Prostate gland (tissue), 2 donors: ENCODE measurements around the gene DLEC1. TPM values are rescaled to one million over a fixed set of nuclear protein-coding genes. Genes with fewer than 3 reads are reported as not detected.

Source experiments
- DNase-seq: peaks from one replicate; pipeline ENCODE4 v3.0.0-alpha.2; 2019; ENCODE audit warnings: low spot score
- H3K27ac ChIP-seq, 2 donors: fragments of 200-600 bp; sonication (generic); 2 replicates each; pipeline ENCODE4 v1.5.1; 2017 to 2019
- H3K27me3 ChIP-seq: fragments of 200-600 bp; sonication (generic); replicated peaks from 2 replicates; pipeline ENCODE4 v1.5.1; 2019; ENCODE audit not compliant: insufficient read depth
- H3K36me3 ChIP-seq, 2 donors: fragments of 200-600 bp; sonication (generic); 1 replicate in 1 of 2; 2 replicates in 1 of 2; pipeline versions ENCODE4 v1.5.1 to v1.8.1; 2017 to 2019
- H3K4me1 ChIP-seq: fragments of 200-600 bp; sonication (generic); replicated peaks from 2 replicates; pipeline ENCODE4 v1.5.1; 2019
- H3K4me3 ChIP-seq, 2 donors: fragments of 200-600 bp; sonication (generic); 2 replicates each; pipeline ENCODE4 v1.5.1; 2017 to 2019
- H3K9me3 ChIP-seq: fragments of 200-600 bp; sonication (generic); 2 replicates; pipeline ENCODE4 v1.5.1; 2017
- POLR2A ChIP-seq: fragments of 450-650 bp; IDR thresholded peaks from one replicate; pipeline ENCODE4 v1.6.1; 2016; ENCODE audit warnings: antibody characterized with exemption, mild to moderate bottlenecking
- POLR2AphosphoS5 ChIP-seq: sonication (generic); formaldehyde crosslinking; IDR thresholded peaks from one replicate; pipeline ENCODE4 v1.6.1; 2017; ENCODE audit warnings: antibody characterized with exemption
- WGBS: methylation state at CpG from one replicate; pipeline ENCODE4 v1.1.5; 2018; 5-methylcytosine and 5-hydroxymethylcytosine counted together
- intact Hi-C: fragments of 100-400 bp; cut with DNase I; formaldehyde crosslinking; loops from one replicate; pipeline ENCODE4 v1.14.2; 2022
- total RNA-seq, 2 donors: library from RNA; depleted of rRNA; stranded (reverse); fragments of >200 nt; gene quantifications; one replicate each; pipeline ENCODE4 v1.1.0, GENCODE V29; 2016
- TF ChIP-seq, protein P1 (sequence below), 4 experiments: fragments of 200-600 bp in 2 of 4; fragments of 450-650 bp in 2 of 4; sonication (generic) in 2 of 4; IDR thresholded peaks; 1 replicate in 3 of 4; 2 replicates in 1 of 4; pipeline ENCODE4 v1.5.1; 2016 to 2019; ENCODE audit warnings: antibody characterized with exemption in 4 of 4, mild to moderate bottlenecking in 2 of 4, moderate library complexity in 2 of 4

Gene DLEC1
- total RNA-seq, 2 donors from 2014 or later, result 0.32 to 13.1 TPM

DNA sequence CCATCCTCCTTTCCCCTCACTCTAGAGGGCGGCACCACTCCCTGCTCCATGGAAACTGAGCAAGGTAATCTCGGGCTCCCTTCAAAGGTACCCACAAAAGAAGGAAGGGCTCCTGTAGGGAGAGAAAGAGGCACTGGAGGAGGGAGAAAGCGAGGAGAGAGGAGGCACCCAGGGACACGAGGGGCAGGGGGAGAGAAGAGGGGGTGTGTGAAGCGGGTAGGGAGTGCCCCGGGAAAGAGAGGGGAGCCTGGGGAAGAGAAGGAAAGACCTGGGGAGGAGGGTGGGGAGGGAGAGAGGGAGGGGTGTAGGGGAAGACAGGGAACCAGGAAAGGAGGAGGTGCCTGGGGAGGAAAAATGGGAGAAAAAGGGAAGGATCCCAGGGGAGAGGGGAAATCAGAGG is 47.9 kb upstream of the DLEC1 start:
- WGBS, result 54% methylated on average over 6 of the region's 6 CpGs
- Histone ChIP-seq H3K27ac (no peak overlapping the region), H3K4me3 (no peak overlapping the region), H3K27me3 (no peaks in the 10 kb centered on the region), H3K9me3 (no peaks in the 10 kb centered on the region), H3K4me1 (peaks cover 8% of the 10 kb centered on the region), H3K36me3 (no peaks in the 10 kb centered on the region)
- no peak for DNase-seq
- TF ChIP-seq, protein P1, sequence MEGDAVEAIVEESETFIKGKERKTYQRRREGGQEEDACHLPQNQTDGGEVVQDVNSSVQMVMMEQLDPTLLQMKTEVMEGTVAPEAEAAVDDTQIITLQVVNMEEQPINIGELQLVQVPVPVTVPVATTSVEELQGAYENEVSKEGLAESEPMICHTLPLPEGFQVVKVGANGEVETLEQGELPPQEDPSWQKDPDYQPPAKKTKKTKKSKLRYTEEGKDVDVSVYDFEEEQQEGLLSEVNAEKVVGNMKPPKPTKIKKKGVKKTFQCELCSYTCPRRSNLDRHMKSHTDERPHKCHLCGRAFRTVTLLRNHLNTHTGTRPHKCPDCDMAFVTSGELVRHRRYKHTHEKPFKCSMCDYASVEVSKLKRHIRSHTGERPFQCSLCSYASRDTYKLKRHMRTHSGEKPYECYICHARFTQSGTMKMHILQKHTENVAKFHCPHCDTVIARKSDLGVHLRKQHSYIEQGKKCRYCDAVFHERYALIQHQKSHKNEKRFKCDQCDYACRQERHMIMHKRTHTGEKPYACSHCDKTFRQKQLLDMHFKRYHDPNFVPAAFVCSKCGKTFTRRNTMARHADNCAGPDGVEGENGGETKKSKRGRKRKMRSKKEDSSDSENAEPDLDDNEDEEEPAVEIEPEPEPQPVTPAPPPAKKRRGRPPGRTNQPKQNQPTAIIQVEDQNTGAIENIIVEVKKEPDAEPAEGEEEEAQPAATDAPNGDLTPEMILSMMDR (IDR thresholded peaks at IDR 0.05), result no peak
- TF ChIP-seq POLR2AphosphoS5 (no peak), POLR2A (no peak)
- intact Hi-C loops, result no loop called here

DNA sequence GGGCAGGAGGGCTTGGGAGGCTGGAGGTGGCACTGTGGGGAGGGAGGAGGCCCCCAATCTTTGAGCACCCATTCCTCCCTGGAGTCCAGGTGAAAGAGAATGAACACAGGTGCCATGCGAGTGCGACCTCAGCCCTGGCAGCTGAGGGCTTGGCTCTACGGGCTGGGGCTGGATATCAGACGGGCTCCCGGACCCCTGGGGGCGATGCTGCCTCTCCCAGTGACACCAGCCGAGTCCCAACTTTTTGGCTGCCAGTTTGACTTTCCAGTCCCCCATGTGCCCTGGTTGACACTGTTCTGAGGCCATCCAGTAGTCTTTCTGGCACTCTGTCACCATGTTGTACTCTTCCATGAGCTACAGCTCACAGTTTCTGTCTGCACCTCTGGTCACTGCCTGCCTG is 47.2 kb upstream of the DLEC1 start:
- intact Hi-C loops, result no loop called here
- DNase-seq, result no peak
- Histone ChIP-seq H3K27ac (peak overlapping the region in 1 of 2 donors; percentile 86), H3K4me3 (no peak overlapping the region), H3K36me3 (no peaks in the 10 kb centered on the region), H3K9me3 (no peaks in the 10 kb centered on the region), H3K4me1 (peaks cover 2% of the 10 kb centered on the region), H3K27me3 (no peaks in the 10 kb centered on the region)
- 95% methylated on average over 7 of the region's 7 CpGs for WGBS
- TF ChIP-seq POLR2AphosphoS5, result no peak
- no peak for TF ChIP-seq POLR2A
- TF ChIP-seq, protein P1 (IDR thresholded peaks at IDR 0.05), result no peak

DNA sequence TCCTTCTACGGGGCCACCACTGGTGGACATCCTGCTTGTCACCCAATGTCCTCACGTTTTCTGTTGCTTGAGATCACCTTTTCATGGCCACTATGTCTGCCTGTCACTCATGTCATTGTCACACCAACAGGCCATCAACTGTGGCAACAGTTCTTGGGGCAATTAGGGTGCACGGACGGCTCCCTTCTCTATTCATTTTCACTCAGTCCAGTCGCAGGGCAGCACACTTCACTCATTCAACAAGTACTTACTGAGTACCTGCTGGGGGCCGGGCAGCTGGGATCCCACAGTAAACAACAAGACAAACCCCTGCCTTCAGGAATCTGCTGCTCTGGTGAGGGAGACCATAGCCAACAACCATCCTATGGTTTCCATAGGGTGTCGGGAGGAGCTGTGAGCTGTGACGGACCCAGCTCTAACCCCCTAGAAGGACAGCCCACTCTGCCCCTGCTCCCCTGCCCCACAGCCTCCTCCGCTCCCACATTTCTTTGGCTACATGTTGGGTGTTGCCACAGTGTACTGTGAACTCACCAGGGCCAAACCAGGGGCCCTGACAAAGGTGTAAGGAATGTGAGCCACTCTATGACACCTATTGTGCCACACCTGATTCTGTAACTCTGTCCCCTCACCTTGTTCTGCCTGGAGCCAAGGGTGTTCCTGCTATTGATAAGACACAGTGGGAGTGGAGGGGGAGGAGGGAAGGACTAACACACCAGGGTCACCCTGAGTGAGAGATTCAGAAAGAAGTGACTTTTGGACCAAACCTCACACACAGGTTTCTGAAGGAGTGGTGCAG is 46.5 kb upstream of the DLEC1 start:
- DNase-seq, result no peak
- no peaks in the 10 kb centered on the region for H3K36me3 ChIP-seq
- no peaks in the 10 kb centered on the region for H3K9me3 ChIP-seq
- TF ChIP-seq, protein P1 (IDR thresholded peaks at IDR 0.05), result no peak
- TF ChIP-seq POLR2AphosphoS5 (no peak), POLR2A (peak; percentile 39)
- H3K4me1 ChIP-seq, result peaks cover 2% of the 10 kb centered on the region
- H3K27me3 ChIP-seq, result no peaks in the 10 kb centered on the region
- 91% methylated on average over 9 of the region's 9 CpGs for WGBS
- intact Hi-C loops, result no loop called here
- H3K27ac ChIP-seq, result peak overlapping the region; percentile 81 to 86
- no peak overlapping the region for H3K4me3 ChIP-seq

DNA sequence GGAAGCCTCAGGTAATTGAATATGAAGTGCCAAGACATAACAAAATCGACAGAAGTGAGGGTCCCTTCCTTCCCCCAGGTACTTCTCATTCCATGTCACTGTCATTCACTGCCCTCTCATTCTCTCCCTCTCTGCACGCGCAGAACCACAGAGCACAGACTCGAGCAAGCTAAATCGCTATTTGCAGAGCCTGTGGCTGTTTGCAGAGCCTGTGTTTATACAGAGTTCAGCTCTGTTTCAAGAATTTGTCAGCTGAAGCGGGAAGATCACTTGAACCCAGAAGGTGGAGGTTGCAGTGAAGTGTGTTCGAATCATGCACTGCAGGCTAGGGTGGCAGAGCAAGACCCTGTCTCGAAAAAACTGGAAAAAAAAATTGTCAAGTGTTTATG is 45.9 kb upstream of the DLEC1 start:
- H3K36me3 ChIP-seq, result no peaks in the 10 kb centered on the region
- no peaks in the 10 kb centered on the region for H3K9me3 ChIP-seq
- no peak overlapping the region for H3K4me3 ChIP-seq
- no peak for DNase-seq
- 57% methylated on average over 8 of the region's 8 CpGs for WGBS
- TF ChIP-seq POLR2AphosphoS5 (no peak), POLR2A (no peak)
- TF ChIP-seq, protein P1 (IDR thresholded peaks at IDR 0.05), result no peak
- peaks cover 2% of the 10 kb centered on the region for H3K4me1 ChIP-seq
- H3K27me3 ChIP-seq, result no peaks in the 10 kb centered on the region
- intact Hi-C loops, result no loop called here
- peak overlapping the region; percentile 81 to 86 for H3K27ac ChIP-seq

DNA sequence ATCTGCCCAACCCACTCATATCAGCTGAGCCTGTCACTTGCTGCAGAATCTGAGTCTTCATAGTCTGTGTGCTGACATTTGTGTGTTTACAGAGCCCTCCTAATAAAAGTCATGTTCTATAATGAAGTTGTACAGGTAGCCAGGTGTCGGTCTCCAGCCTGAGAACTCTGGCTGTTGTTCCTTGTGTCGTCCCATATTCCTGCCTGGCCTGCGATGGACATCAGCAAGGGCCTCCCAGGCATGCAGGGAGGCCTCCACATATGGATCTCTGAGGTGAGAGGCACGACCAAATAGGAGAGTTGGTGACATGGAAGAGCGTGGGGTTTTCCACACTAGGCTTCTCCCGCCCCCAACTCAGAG is 45.6 kb upstream of the DLEC1 start:
- H3K27ac ChIP-seq, result peak overlapping the region; percentile 81 to 86
- TF ChIP-seq, protein P1 (IDR thresholded peaks at IDR 0.05), result no peak
- TF ChIP-seq POLR2A (no peak), POLR2AphosphoS5 (no peak)

More for the DNA sequence above, 45.6 kb upstream of the DLEC1 start:
- 11% methylated on average over 6 of the region's 6 CpGs for WGBS
- H3K27me3 ChIP-seq, result no peaks in the 10 kb centered on the region
- DNase-seq, result no peak
- peak overlapping the region; percentile 44 to 50 for H3K4me3 ChIP-seq
- no peaks in the 10 kb centered on the region for H3K9me3 ChIP-seq
- intact Hi-C loops, result no loop called here
- H3K4me1 ChIP-seq, result peaks cover 2% of the 10 kb centered on the region
- H3K36me3 ChIP-seq, result no peaks in the 10 kb centered on the region
